PFSK-1 (cell line): ENCODE measurements around the gene AOAH.

Experiments used
- POLR2AphosphoS5 ChIP-seq: IDR thresholded peaks from 2 replicates; pipeline ENCODE4 v1.6.1; 2012; ENCODE audit warnings: low read depth, mild to moderate bottlenecking, control low read depth, low read length, moderate library complexity
- REST ChIP-seq, 2 experiments: IDR thresholded peaks; 2 replicates each; pipeline versions ENCODE4 v1.6.1 to v1.8.0; 2011 to 2012; ENCODE audit warnings: low read depth in 2 of 2, low read length in 2 of 2, control low read depth in 1 of 2, inconsistent platforms in 1 of 2, mild to moderate bottlenecking in 1 of 2, moderate library complexity in 1 of 2; ENCODE audit not compliant: insufficient read depth in 1 of 2

DNA sequence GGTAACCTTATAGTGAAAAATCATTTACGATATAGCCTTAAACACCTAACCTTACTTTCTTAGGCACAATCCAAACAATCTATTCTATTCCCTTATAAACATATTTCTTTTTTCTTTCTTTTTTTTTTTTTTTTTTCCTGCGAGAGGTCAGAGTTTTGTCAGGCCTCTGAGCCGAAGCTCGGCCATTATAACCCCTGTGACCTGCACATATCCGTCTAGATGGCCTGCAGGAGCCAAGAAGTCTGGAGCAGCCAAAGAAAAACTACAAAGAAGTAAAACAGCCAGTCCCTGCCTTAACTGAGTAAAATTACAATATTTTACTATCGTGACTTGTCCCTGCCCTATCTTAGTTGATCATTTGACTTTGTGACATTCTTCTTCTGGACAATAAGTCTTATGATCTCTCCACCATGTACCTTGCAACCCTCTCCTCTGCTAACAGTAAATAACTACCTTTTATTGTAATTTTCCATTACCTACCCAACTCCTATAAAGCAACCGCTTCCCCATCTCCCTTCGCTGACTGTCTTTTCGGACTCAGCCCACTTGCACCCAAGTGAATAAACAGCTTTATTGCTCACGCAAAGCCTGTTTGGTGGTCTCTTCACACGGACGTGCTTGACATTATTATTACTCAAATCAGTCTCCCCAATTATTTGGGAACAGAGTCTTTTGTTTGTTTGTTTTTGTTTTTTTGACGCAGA is 64.5 kb downstream of the AOAH start:
- TF ChIP-seq REST (IDR thresholded peaks at IDR 0.05; ENCODE audit: insufficient read depth in 1 of 2, low read depth in 2 of 2, low read length in 2 of 2) (no peak), POLR2AphosphoS5 (no peak)
